GM10248 (cell line): Measurements from ENCODE around the gene PLXNB2.

Source experiments
- CTCF ChIA-PET: fragments of 300-600 bp; sonication (Branson Sonifier 250); formaldehyde crosslinking; extraction: SDS; loops from one replicate; lab custom pipeline; 2021; ENCODE audit warnings: antibody characterized with exemption; lab: Yijun Ruan, JAX
- POLR2A ChIA-PET: fragments of 350-650 bp; sonication (Branson Sonifier 250); formaldehyde crosslinking; extraction: SDS; loops from one replicate; lab custom pipeline; 2020; ENCODE audit warnings: antibody characterized with exemption; lab: Yijun Ruan, JAX
- DNase-seq: peaks from one replicate; pipeline ENCODE4 v3.0.0; 2012; ENCODE audit errors: extremely low spot score
- CTCF ChIP-seq: IDR thresholded peaks from 2 replicates; pipeline ENCODE4 v1.5.1; 2012; ENCODE audit warnings: mild to moderate bottlenecking, low read depth; ENCODE audit errors: extremely low read depth, missing control alignments, control extremely low read depth

PLXNB2 gene

DNA sequence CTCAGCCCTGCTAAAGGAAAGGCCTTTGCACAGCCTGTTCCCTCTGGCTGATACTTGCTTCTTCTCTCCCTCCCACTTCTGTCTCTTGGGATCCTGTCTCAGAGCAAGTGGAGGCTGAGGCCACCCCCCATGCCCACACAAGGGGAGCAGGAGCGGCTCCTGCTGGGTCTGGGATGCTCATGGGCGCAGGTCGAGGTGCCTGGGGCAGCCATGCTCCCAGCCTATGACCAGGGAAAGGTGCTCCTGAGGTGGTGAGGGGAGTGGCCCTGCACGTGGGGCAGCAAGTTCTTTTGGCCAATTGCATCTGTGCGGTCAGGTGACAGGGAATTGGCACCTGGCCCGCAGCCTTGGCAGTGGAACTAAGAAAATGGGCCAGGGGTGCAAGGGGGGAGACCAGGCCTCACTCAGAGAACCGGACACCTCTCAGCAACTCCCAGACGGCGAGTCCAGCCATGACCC, 38.8 kb downstream of the PLXNB2 start:
- ChIA-PET CTCF (interaction anchor here (1.4 to 2.1 kb wide), 2 partner anchors 73 to 257 kb away, joined by 3 to 7 read pairs; partner anchors contain the start of gene SCO2), POLR2A (no interaction called here)
- TF ChIP-seq CTCF, result no peak
- DNase-seq, result no peak

DNA sequence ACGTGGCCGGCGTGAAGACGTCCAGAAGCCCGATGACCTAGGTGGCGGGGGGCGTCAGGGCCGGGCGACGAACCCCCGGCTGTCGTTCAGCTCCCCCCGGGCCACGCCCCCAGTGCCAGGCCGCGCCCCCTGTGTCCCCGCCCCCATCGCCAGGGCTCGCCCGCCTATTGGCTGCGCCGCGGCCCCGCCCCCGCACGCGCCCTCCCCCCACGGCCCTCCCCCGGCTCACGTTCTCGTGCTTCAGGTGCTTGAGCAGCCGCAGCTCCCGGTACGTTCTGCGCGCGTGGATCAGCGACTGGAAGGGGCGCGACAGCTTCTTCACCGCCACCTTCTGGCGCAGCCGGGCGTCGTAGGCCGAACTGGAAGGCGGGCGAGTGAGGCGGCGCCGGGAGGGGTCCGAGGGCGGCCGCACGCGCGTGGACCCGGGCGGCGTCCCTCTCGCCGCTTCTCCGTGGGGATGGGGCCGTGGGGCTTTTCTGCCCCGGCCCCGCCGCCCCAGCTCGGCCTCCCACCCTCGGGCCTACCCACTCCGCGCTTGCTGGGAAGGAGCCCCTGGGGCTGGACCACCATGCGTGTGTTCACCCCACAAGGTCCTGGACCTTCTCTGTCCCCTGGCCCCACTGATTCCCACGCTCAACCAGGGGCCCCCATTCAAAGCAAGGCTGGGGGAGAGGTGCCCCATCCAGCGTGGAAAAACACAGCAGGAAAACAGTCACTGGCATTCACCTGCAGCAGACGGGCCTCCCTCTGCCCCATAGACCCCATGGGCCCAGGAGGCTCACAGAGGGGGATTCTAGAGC, 39.7 kb downstream of the PLXNB2 start:
- ChIA-PET POLR2A (interaction anchor here (0.7 kb wide), 2 partner anchors 16 to 95 kb away, joined by 4 to 9 read pairs; no protein-coding TSS in a partner anchor), CTCF (interaction anchor here (1.5 to 7.9 kb wide), 4 partner anchors 8 to 74 kb away, joined by 5 to 64 read pairs (median 24); partner anchors contain the start of genes HDAC10 and TUBGCP6)
- peak; percentile 78 for DNase-seq
- TF ChIP-seq CTCF, result peak; percentile 45

GRCh38 chr22:50266994-50267393, 40.5 kb downstream of the PLXNB2 start:
- no peak for DNase-seq
- ChIA-PET CTCF (interaction anchor here (1.5 to 7.9 kb wide), 4 partner anchors 9 to 74 kb away, joined by 5 to 64 read pairs (median 24); partner anchors contain the start of genes HDAC10 and TUBGCP6), POLR2A (interaction anchor here (0.7 kb wide), 1 partner anchor 15 kb away, joined by 4 read pairs; no protein-coding TSS in a partner anchor)
- TF ChIP-seq CTCF, result no peak

GRCh38 chr22:50264946-50265669, 42.3 kb downstream of the PLXNB2 start:
- DNase-seq, result no peak
- no peak for TF ChIP-seq CTCF
- POLR2A ChIA-PET, result no interaction called here
- CTCF ChIA-PET, result interaction anchor here (1.1 to 7.9 kb wide), 3 partner anchors 11 to 77 kb away, joined by 3 to 64 read pairs (median 40); partner anchors contain the start of gene HDAC10

DNA sequence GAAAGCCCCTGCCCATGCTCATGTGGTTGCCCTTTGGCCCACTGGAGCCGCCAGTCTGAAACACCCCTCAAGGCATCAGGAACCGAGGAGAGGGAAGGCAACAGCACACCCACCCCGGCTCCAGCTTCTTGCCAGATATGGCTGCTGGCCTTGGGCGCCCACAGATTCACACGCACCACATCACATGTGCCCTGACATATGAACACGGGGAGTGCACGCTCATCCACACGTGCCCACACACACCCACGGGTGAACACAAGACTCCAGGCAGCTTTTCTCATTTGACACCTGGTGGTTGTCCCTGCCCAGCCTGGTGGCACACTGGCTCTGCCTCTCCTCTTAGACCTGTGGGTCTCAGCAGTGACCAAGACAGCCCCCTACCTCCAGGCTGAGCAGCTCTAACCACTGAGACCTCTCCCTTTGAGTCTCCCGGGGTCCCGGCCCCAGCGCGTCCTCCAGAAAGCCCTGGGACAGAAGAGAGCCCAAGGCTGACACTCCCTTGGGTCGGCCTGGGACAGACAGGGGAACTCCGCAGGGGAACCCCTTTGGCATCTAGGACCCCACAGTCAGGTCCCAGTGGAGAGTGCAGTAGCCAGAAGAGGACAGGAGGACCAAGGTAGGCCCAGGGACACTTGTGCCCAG, 43.2 kb downstream of the PLXNB2 start:
- no peak for TF ChIP-seq CTCF
- ChIA-PET POLR2A (no interaction called here), CTCF (interaction anchor here (0.9 to 7.9 kb wide), 5 partner anchors 11 to 78 kb away, joined by 3 to 64 read pairs (median 8); partner anchors contain the start of gene HDAC10)
- DNase-seq, result no peak
